K562 (cell line): ENCODE data around the gene PGM2. TPM values are rescaled to one million over a fixed set of nuclear protein-coding genes. Genes with fewer than 3 reads are reported as not detected.

Experiments
- HDAC8 ChIP-seq: fragments of 450-650 bp; IDR thresholded peaks from 2 replicates; pipeline ENCODE4 v1.6.1; 2016; ENCODE audit warnings: mild to moderate bottlenecking, missing genetic modification characterization, moderate library complexity, missing compliant biosample characterization
- HMGN3 ChIP-seq: IDR thresholded peaks from 2 replicates; pipeline ENCODE4 v1.6.1; 2011; ENCODE audit warnings: borderline replicate concordance, low read depth, mild to moderate bottlenecking, mixed read lengths, low read length; ENCODE audit not compliant: insufficient read length; ENCODE audit errors: extremely low read depth
- RCOR1 ChIP-seq, 2 experiments: IDR thresholded peaks; 2 replicates each; pipeline ENCODE4 v1.6.1; 2012; ENCODE audit warnings: low read depth in 2 of 2, low read length in 2 of 2, borderline replicate concordance in 1 of 2, improper control_type of control experiment in 1 of 2
- SAP30 ChIP-seq: fragments of 200-600 bp; sonication (generic); IDR thresholded peaks from 2 replicates; pipeline ENCODE4 v1.6.1; 2012; ENCODE audit warnings: borderline replicate concordance, low read depth, mild to moderate bottlenecking, moderate library complexity, low read length, control low read depth, inconsistent platforms; ENCODE audit not compliant: insufficient read depth, poor library complexity, severe bottlenecking
- SIN3A ChIP-seq, 2 experiments: fragments of 150-350 bp in 1 of 2; IDR thresholded peaks; 2 replicates each; pipeline ENCODE4 v1.6.1; 2011 to 2016; ENCODE audit warnings: borderline replicate concordance in 2 of 2, low read depth in 2 of 2, low read length in 2 of 2, mild to moderate bottlenecking in 2 of 2, moderate library complexity in 2 of 2; ENCODE audit not compliant: control insufficient read depth in 1 of 2
- SP1 ChIP-seq: sonication (generic); formaldehyde crosslinking; IDR thresholded peaks from 2 replicates; pipeline ENCODE4 v1.8.1; 2022; ENCODE audit warnings: mild to moderate bottlenecking, missing genetic modification reagents
- ZNF217 ChIP-seq: sonication (generic); formaldehyde crosslinking; IDR thresholded peaks from 2 replicates; pipeline ENCODE4 v1.8.0; 2022; ENCODE audit warnings: mild to moderate bottlenecking, missing genetic modification reagents
- ZNF77 ChIP-seq: fragments of 250-450 bp; sonication (Bioruptor Pico); IDR thresholded peaks from 2 replicates; pipeline ENCODE4 v1.5.0; 2020
- polyA plus RNA-seq, 8 experiments: library from polyadenylated mRNA; depleted of rRNA in 4 of 8; stranded (reverse) in 5 of 8; unstranded in 3 of 8; fragments of >200 nt; fragmentation: Nextera tagmentation in 2 of 8; fragmentation: Illumina TruSeq in 1 of 8; extraction: Ambion mirVana in 2 of 8; extraction: Trizol in 1 of 8; gene quantifications; 2 replicates each; pipeline versions ENCODE4 v1.2.1 to v1.2.3, GENCODE V29; 2011 to 2014; ENCODE audit warnings: inconsistent platforms in 1 of 8, missing spikeins in 1 of 8
- total RNA-seq, 7 experiments: library from RNA; depleted of rRNA in 6 of 7; stranded (reverse); fragments of >200 nt in 6 of 7; fragmentation: Illumina TruSeq in 2 of 7; extraction: Trizol in 2 of 7; gene quantifications; 2 replicates each; pipeline versions ENCODE4 v1.2.1 to v1.2.3, GENCODE V29; 2011 to 2021; ENCODE audit warnings: low replicate concordance in 1 of 7
- TF ChIP-seq, protein P1 (sequence below), 2 experiments: fragments of 150-350 bp in 1 of 2; IDR thresholded peaks; 2 replicates each; pipeline ENCODE4 v1.6.1; 2012 to 2016; ENCODE audit warnings: low read depth in 2 of 2, low read length in 2 of 2, mild to moderate bottlenecking in 1 of 2, moderate library complexity in 1 of 2
- TF ChIP-seq, protein P2 (sequence below): fragments of 450-650 bp; IDR thresholded peaks from 2 replicates; pipeline ENCODE4 v1.6.1; 2018; ENCODE audit not compliant: partially characterized antibody
- TF ChIP-seq, protein P3 (sequence below), 3 experiments: fragments of 200-800 bp in 1 of 3; fragments of 250-450 bp in 1 of 3; fragments of 450-650 bp in 1 of 3; sonication (Bioruptor Pico) in 1 of 3; sonication (Bioruptor generic) in 1 of 3; formaldehyde crosslinking in 1 of 3; IDR thresholded peaks; 2 replicates each; pipeline versions ENCODE4 v1.6.1 to v1.8.0; 2016 to 2022; ENCODE audit warnings: mild to moderate bottlenecking in 2 of 3, missing genetic modification characterization in 2 of 3, missing compliant biosample characterization in 1 of 3, moderate library complexity in 1 of 3
- TF ChIP-seq, protein P4 (sequence below): fragments of 250-450 bp; sonication (Bioruptor Pico); IDR thresholded peaks from 2 replicates; pipeline ENCODE4 v1.8.0; 2022; ENCODE audit warnings: moderate library complexity, mild to moderate bottlenecking, inconsistent platforms

PGM2 gene
- total and polyA plus RNA-seq, 9 of the 15 experiments (the other 6 are each of a cell fraction or from before 2014, with no cell fraction given), result 15.2 to 77.3 (median 51.4) TPM

DNA sequence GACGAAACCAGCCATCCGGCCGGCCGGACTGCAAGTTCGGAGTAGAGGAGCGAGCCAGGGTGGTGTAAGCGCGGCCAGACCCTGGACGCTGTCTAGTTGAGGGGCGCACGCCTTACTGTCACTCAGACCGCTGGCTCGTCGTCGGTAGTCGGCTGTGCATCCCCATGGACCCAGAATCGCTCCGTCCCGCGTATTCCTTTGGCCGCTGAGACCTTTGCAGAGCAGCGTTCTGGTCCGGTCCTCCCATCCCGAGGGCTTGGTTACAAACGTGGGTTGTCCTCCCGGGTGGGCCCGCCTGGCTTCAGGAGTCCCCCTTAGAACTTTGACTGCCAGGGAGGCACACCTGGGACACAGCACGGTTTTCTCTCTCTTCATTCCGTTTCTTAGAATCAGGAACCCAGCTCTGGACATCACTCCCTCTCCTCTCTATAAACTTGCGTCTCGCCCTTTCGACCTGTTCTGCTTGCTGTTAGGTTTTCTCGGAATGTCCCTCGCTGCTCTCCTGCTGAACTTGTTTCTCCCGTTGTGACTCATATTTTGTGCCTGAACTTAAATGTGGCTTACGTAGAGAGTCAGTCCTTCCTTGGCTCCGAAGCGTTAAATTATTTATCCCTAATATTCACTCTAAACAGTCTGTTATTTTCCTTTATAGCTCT is 672 bp downstream of the PGM2 start (continued):
- TF ChIP-seq SAP30, result peak; percentile 72
- no peak for TF ChIP-seq HMGN3
- TF ChIP-seq RCOR1 (IDR thresholded peaks at IDR 0.05; ENCODE audit: borderline replicate concordance in 1 of 2, low read depth in 2 of 2, low read length in 2 of 2), result no peak
- no peak for TF ChIP-seq HDAC8 (tag)
- no peak for TF ChIP-seq SP1 (CRISPR knock-in tag)
- TF ChIP-seq ZNF77 (CRISPR knock-in tag), result no peak
- TF ChIP-seq, protein P1, sequence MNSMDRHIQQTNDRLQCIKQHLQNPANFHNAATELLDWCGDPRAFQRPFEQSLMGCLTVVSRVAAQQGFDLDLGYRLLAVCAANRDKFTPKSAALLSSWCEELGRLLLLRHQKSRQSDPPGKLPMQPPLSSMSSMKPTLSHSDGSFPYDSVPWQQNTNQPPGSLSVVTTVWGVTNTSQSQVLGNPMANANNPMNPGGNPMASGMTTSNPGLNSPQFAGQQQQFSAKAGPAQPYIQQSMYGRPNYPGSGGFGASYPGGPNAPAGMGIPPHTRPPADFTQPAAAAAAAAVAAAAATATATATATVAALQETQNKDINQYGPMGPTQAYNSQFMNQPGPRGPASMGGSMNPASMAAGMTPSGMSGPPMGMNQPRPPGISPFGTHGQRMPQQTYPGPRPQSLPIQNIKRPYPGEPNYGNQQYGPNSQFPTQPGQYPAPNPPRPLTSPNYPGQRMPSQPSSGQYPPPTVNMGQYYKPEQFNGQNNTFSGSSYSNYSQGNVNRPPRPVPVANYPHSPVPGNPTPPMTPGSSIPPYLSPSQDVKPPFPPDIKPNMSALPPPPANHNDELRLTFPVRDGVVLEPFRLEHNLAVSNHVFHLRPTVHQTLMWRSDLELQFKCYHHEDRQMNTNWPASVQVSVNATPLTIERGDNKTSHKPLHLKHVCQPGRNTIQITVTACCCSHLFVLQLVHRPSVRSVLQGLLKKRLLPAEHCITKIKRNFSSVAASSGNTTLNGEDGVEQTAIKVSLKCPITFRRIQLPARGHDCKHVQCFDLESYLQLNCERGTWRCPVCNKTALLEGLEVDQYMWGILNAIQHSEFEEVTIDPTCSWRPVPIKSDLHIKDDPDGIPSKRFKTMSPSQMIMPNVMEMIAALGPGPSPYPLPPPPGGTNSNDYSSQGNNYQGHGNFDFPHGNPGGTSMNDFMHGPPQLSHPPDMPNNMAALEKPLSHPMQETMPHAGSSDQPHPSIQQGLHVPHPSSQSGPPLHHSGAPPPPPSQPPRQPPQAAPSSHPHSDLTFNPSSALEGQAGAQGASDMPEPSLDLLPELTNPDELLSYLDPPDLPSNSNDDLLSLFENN (IDR thresholded peaks at IDR 0.05; ENCODE audit: low read depth in 2 of 2, low read length in 2 of 2), result no peak
- no peak for TF ChIP-seq ZNF217 (CRISPR knock-in tag)
- TF ChIP-seq, protein P2, sequence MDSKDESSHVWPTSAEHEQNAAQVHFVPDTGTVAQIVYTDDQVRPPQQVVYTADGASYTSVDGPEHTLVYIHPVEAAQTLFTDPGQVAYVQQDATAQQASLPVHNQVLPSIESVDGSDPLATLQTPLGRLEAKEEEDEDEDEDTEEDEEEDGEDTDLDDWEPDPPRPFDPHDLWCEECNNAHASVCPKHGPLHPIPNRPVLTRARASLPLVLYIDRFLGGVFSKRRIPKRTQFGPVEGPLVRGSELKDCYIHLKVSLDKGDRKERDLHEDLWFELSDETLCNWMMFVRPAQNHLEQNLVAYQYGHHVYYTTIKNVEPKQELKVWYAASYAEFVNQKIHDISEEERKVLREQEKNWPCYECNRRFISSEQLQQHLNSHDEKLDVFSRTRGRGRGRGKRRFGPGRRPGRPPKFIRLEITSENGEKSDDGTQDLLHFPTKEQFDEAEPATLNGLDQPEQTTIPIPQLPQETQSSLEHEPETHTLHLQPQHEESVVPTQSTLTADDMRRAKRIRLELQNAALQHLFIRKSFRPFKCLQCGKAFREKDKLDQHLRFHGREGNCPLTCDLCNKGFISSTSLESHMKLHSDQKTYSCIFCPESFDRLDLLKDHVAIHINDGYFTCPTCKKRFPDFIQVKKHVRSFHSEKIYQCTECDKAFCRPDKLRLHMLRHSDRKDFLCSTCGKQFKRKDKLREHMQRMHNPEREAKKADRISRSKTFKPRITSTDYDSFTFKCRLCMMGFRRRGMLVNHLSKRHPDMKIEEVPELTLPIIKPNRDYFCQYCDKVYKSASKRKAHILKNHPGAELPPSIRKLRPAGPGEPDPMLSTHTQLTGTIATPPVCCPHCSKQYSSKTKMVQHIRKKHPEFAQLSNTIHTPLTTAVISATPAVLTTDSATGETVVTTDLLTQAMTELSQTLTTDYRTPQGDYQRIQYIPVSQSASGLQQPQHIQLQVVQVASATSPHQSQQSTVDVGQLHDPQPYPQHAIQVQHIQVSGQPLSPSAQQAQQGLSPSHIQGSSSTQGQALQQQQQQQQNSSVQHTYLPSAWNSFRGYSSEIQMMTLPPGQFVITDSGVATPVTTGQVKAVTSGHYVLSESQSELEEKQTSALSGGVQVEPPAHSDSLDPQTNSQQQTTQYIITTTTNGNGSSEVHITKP, result peak; percentile 24
- TF ChIP-seq, protein P3, sequence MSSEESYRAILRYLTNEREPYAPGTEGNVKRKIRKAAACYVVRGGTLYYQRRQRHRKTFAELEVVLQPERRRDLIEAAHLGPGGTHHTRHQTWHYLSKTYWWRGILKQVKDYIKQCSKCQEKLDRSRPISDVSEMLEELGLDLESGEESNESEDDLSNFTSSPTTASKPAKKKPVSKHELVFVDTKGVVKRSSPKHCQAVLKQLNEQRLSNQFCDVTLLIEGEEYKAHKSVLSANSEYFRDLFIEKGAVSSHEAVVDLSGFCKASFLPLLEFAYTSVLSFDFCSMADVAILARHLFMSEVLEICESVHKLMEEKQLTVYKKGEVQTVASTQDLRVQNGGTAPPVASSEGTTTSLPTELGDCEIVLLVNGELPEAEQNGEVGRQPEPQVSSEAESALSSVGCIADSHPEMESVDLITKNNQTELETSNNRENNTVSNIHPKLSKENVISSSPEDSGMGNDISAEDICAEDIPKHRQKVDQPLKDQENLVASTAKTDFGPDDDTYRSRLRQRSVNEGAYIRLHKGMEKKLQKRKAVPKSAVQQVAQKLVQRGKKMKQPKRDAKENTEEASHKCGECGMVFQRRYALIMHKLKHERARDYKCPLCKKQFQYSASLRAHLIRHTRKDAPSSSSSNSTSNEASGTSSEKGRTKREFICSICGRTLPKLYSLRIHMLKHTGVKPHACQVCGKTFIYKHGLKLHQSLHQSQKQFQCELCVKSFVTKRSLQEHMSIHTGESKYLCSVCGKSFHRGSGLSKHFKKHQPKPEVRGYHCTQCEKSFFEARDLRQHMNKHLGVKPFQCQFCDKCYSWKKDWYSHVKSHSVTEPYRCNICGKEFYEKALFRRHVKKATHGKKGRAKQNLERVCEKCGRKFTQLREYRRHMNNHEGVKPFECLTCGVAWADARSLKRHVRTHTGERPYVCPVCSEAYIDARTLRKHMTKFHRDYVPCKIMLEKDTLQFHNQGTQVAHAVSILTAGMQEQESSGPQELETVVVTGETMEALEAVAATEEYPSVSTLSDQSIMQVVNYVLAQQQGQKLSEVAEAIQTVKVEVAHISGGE (CRISPR knock-in tag; IDR thresholded peaks at IDR 0.05), result 0 out of 6 replicates have a peak, but pooled peaks of 1 of the 3 experiments have one; percentile 17
- TF ChIP-seq, protein P4, sequence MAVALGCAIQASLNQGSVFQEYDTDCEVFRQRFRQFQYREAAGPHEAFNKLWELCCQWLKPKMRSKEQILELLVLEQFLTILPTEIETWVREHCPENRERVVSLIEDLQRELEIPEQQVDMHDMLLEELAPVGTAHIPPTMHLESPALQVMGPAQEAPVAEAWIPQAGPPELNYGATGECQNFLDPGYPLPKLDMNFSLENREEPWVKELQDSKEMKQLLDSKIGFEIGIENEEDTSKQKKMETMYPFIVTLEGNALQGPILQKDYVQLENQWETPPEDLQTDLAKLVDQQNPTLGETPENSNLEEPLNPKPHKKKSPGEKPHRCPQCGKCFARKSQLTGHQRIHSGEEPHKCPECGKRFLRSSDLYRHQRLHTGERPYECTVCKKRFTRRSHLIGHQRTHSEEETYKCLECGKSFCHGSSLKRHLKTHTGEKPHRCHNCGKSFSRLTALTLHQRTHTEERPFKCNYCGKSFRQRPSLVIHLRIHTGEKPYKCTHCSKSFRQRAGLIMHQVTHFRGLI (CRISPR knock-in tag), result no peak
- 0 out of 4 replicates have a peak, but pooled peaks of 1 of the 2 experiments have one; percentile 12 for TF ChIP-seq SIN3A (IDR thresholded peaks at IDR 0.05; ENCODE audit: borderline replicate concordance in 2 of 2, control insufficient read depth in 1 of 2, low read depth in 2 of 2, low read length in 2 of 2)
